ENCODE data around the gene TATDN3.
"Not testable (repeated sequence)": the region's sequence is repeated elsewhere in the genome, so short reads cannot be mapped to it uniquely, and the experiment has no call there.

Gene TATDN3

GRCh38 chr1:212833211-212834207 is 41.8 kb downstream of the TATDN3 start:
- not testable (repeated sequence) for FAIRE-seq

DNA sequence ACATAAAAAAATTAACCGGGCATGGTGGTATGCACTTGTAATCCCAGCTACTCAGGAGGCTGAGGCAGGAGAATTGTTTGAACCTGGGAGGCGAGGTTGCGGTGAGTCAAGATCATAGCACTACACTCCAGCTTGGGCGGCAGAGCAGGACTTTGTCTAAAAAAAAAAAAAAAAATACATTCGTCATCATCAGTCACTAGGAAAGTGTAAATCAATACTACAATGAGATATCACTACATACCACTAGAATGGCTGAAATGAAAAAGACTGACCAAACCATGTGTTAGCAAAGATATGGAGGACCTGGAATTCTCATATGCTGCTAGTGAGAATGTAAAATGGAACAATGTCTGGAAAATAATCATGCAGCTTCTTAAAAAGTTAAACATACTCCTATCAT is 46.5 kb downstream of the TATDN3 start:
- no peak for FAIRE-seq

DNA sequence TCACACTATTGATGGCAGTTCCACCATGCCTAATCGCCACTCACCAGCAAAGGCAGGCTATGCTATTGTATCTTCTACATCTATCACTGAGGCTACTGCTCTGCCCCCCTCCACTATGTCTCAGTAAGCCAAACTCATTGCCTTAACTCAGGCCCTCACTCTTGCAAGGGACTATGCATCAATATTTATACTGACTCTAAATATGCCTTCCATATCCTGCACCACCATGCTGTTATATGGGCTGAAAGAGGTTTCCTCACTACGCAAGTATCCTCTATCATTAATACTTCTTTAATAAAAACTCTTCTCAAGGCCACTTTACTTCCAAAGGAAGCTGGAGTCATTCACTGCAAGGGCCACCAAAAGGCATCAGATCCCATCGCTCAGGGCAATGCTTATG is 52.8 kb downstream of the TATDN3 start:
- FAIRE-seq: not testable (repeated sequence)

- FAIRE-seq: no peak
Observed at GRCh38 chr1:212847549-212847948, 55.9 kb downstream of the TATDN3 start, which contains the start of gene SPATA45. Gene SPATA45, minus strand, starts transcription at chr1:212847649. Its CDS starts 11,500 bp downstream, at chr1:212836149.

DNA sequence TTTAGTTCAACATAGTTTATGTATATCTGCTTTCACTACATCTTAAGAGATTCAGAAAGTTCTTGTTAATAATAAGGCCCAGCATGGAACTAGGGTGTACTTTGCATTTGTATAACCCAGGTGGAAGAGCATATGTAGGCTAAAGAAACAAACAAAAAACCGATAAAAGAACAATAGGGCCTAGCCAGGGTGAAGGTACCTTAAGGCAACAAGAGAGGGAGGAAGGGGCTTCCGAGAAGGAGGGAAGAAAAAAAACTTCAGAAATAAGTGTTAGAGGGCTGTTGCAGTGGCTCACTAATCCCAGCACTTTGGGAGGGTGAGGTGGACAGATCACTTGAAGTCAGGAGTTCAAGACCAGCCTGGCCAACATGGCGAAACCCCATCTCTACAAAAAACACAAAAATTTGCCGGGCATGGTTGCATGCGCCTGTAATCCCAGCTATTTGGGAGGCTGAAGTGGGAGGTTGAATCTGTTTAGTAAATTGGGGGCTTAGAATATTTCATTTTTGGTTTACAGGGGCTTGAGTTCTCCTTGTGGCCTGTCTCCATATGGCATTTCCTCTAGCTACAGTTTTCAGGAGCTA is 60.5 kb downstream of the TATDN3 start:
- no peak for FAIRE-seq

DNA sequence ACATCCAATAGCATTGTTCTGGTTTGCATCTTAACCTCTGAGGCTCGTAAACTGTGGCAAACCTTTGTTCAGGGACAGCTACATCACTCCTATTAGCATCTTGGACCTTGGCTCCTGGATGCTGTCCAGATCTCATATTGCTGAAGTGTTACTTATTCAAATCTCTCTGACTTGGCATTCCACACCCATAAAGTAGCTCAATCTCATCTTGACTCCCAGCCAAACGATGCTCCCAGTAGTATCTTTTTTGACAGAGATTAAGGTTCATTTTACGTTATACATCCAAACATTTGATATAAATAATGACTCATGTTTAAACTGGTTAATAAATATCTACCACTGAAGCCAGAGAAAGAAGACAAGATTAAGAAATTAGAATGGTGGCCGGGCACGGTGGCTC is 62.0 kb downstream of the TATDN3 start:
- no peak for FAIRE-seq

GRCh38 chr1:212856755-212857154 is 65.1 kb downstream of the TATDN3 start:
- no peak for FAIRE-seq

DNA sequence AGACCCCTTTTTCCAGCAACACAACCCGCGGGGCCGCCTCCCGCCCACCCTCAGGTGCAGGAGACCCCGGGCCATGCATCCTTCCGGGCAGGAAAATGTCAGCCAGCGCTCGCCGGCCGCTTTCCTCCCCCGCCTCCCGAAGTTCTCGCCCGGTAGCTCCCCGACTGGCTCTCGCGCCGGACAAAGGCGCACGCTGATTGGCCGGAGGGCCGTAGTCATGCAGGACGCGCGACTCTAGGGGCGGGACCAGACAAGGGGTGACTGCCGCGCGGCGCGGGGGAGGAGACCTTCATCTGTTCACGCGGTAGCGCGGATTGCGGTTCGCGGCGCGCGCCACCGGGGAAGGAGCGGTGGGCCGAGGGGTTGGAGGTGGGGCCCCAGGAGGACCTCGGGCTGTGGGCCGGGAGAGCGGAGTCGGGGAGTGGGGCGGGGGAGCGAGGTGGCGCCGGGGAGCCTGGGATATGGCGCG is 66.3 kb downstream of the TATDN3 start, which contains the start of gene FLVCR1:
FLVCR1 (plus strand) TSS at position 284 of the 469 bp plus-strand sequence; CDS start at position 462, 178 bp downstream.
- peak; percentile 95 for FAIRE-seq

- no peak for FAIRE-seq
Observed at GRCh38 chr1:212858461-212859265, 67.0 kb downstream of the TATDN3 start.

- no peak for FAIRE-seq
Observed at GRCh38 chr1:212860713-212861581, 69.3 kb downstream of the TATDN3 start.

DNA sequence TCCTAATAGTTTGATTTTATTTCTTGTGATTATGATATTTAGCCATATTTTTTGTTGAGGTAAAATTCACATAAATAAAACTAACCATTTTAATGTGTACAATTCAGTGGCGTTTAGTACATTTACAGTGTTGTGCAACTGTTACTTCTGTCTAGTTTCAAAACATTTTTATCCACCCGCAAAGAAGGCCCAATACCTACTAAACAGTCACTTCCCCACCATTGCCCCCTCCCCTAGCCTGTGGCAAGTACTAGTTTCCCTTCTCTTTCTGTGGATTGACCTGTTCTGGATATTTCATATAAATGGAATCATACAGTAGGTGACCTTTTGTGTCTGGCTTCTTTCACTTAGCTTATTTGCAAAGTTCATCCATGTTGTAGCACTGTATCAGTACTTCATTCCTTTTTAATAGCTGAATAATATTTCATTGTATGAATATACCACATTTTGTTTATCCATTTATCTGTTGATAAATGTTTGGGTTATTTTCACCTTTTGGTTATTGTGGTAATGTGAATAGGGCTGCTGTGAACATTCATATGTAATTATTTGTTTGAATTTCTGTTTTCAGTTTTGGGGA is 70.5 kb downstream of the TATDN3 start:
- no peak for FAIRE-seq

- FAIRE-seq: not testable (repeated sequence)
Observed at GRCh38 chr1:212863345-212863744, 71.7 kb downstream of the TATDN3 start.

GRCh38 chr1:212864201-212864600 is 72.5 kb downstream of the TATDN3 start:
- no peak for FAIRE-seq

Data from TTC549 (cell line).